ENCODE measurements around the gene FAF2.
"Not testable (repeated sequence)": the region's sequence is repeated elsewhere in the genome, so short reads cannot be mapped to it uniquely, and the experiment has no call there.

Gene FAF2

GRCh38 chr5:176463113-176463764, 15.1 kb downstream of the FAF2 start:
- DNase-seq, result no peak

GRCh38 chr5:176466245-176466871, 18.2 kb downstream of the FAF2 start:
- DNase-seq, result no peak

GRCh38 chr5:176469296-176469695, 21.1 kb downstream of the FAF2 start:
- DNase-seq, result no peak

- no peak for DNase-seq
These were observed 22.4 kb downstream of the FAF2 start for GRCh38 chr5:176470539-176470938.

- DNase-seq, result no peak
These were observed 22.9 kb downstream of the FAF2 start for GRCh38 chr5:176471098-176471497.

- DNase-seq, result no peak
These were observed 25.3 kb downstream of the FAF2 start for GRCh38 chr5:176473335-176474006.

- DNase-seq, result no peak
These were observed 26.3 kb downstream of the FAF2 start for GRCh38 chr5:176474476-176474875.

- no peak for DNase-seq
These were observed 33.5 kb downstream of the FAF2 start for GRCh38 chr5:176481711-176482110.

- DNase-seq, result no peak
These were observed 37.0 kb downstream of the FAF2 start for GRCh38 chr5:176485176-176485575.

- no peak for DNase-seq
These were observed 38.1 kb downstream of the FAF2 start for GRCh38 chr5:176486189-176486757.

- DNase-seq, result not testable (repeated sequence)
These were observed 39.0 kb downstream of the FAF2 start for GRCh38 chr5:176487160-176487559.

GRCh38 chr5:176489077-176489476, 40.9 kb downstream of the FAF2 start:
- DNase-seq, result no peak

- DNase-seq, result no peak
These were observed 42.1 kb downstream of the FAF2 start for GRCh38 chr5:176490301-176490700.

- no peak for DNase-seq
These were observed 42.9 kb downstream of the FAF2 start for GRCh38 chr5:176491101-176491502.

- DNase-seq, result no peak
These were observed 43.7 kb downstream of the FAF2 start for GRCh38 chr5:176491901-176492300.

- no peak for DNase-seq
These were observed 44.2 kb downstream of the FAF2 start for GRCh38 chr5:176492431-176492830.

GRCh38 chr5:176497852-176498251, 49.7 kb downstream of the FAF2 start:
- DNase-seq, result no peak

GRCh38 chr5:176499273-176499672, 51.1 kb downstream of the FAF2 start:
- DNase-seq, result no peak

GRCh38 chr5:176500511-176500910, 52.3 kb downstream of the FAF2 start:
- DNase-seq, result no peak

GRCh38 chr5:176501333-176501732, 53.1 kb downstream of the FAF2 start:
- DNase-seq, result no peak

GRCh38 chr5:176503496-176503895, 55.3 kb downstream of the FAF2 start:
- DNase-seq, result no peak

GRCh38 chr5:176507911-176508310, 59.7 kb downstream of the FAF2 start:
- no peak for DNase-seq

- no peak for DNase-seq
These were observed 60.4 kb downstream of the FAF2 start for GRCh38 chr5:176508603-176509002.

GRCh38 chr5:176513788-176514187, 65.6 kb downstream of the FAF2 start:
- no peak for DNase-seq
